ENCODE results near the gene TSPAN18. TPM values are rescaled to one million over a fixed set of nuclear protein-coding genes. Genes with fewer than 3 reads are reported as not detected.

TSPAN18 gene
- total RNA-seq, 1 donor from 2014 or later = 31.7 TPM

DNA sequence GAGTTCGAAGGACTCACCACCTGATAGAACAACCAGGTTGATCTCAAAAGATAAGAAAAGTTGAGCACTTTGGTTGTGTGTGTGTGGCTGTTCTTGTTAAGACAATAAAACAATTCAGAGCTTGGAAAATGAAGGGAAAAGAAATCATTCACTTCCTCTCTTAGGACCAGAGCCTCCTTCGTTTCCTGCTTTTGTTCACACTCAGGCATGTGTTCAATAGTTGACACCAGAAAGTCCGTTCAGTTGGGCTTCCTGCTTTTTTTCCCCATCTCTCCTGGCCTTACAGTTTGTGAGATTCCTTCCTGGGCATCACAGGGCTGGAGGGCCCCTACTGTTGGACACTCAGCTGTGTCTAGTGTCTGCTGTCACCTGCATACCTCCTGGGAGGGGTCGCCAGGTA is 48.0 kb downstream of the TSPAN18 start:
- Histone ChIP-seq H3K27me3 (ENCODE audit: insufficient read depth, low read length) (peaks cover 18% of the 10 kb centered on the region), H3K27ac (ENCODE audit: low read depth, low read length) (no peak overlapping the region), H3K9me3 (ENCODE audit: insufficient read depth, low read depth, low read length) (no peaks in the 10 kb centered on the region), H4K20me1 (ENCODE audit: insufficient read depth, low read length) (peaks cover 4% of the 10 kb centered on the region), H2AFZ (ENCODE audit: low read depth, low read length) (no peak overlapping the region), H3K9ac (ENCODE audit: low read length) (no peak overlapping the region), H3K36me3 (ENCODE audit: insufficient read depth, low read length) (no peaks in the 10 kb centered on the region), H3K4me2 (ENCODE audit: low read length) (no peak overlapping the region), H3K79me2 (ENCODE audit: insufficient read depth, low read length) (no peaks in the 10 kb centered on the region), H3K4me3 (ENCODE audit: insufficient read depth, low read depth, low read length) (no peak overlapping the region), H3K4me1 (ENCODE audit: insufficient read depth, low read length) (no peaks in the 10 kb centered on the region)
- no peak overlapping the region for H3K4me3 Mint-ChIP-seq (ENCODE audit: unreplicated experiment)
- no peaks in the 10 kb centered on the region for H3K9me3 Mint-ChIP-seq (ENCODE audit: unreplicated experiment)
- no peak for FAIRE-seq
- peaks cover 13% of the 10 kb centered on the region for H3K36me3 Mint-ChIP-seq (ENCODE audit: low read depth, unreplicated experiment)
- no peak overlapping the region for H3K27ac Mint-ChIP-seq (ENCODE audit: unreplicated experiment)
- TF ChIP-seq EZH2 (IDR thresholded peaks at IDR 0.05; ENCODE audit: insufficient read depth, low read length) = no peak
- TF ChIP-seq, protein P1, sequence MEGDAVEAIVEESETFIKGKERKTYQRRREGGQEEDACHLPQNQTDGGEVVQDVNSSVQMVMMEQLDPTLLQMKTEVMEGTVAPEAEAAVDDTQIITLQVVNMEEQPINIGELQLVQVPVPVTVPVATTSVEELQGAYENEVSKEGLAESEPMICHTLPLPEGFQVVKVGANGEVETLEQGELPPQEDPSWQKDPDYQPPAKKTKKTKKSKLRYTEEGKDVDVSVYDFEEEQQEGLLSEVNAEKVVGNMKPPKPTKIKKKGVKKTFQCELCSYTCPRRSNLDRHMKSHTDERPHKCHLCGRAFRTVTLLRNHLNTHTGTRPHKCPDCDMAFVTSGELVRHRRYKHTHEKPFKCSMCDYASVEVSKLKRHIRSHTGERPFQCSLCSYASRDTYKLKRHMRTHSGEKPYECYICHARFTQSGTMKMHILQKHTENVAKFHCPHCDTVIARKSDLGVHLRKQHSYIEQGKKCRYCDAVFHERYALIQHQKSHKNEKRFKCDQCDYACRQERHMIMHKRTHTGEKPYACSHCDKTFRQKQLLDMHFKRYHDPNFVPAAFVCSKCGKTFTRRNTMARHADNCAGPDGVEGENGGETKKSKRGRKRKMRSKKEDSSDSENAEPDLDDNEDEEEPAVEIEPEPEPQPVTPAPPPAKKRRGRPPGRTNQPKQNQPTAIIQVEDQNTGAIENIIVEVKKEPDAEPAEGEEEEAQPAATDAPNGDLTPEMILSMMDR (IDR thresholded peaks at IDR 0.05; ENCODE audit: insufficient read depth, low read depth, low read length) = no peak
- H3K27me3 Mint-ChIP-seq (ENCODE audit: low read depth, unreplicated experiment) = peaks cover 20% of the 10 kb centered on the region
- DNase-seq (ENCODE audit: low read depth) = no peak
- peaks cover 9% of the 10 kb centered on the region for H3K4me1 Mint-ChIP-seq (ENCODE audit: low read depth, unreplicated experiment)

DNA sequence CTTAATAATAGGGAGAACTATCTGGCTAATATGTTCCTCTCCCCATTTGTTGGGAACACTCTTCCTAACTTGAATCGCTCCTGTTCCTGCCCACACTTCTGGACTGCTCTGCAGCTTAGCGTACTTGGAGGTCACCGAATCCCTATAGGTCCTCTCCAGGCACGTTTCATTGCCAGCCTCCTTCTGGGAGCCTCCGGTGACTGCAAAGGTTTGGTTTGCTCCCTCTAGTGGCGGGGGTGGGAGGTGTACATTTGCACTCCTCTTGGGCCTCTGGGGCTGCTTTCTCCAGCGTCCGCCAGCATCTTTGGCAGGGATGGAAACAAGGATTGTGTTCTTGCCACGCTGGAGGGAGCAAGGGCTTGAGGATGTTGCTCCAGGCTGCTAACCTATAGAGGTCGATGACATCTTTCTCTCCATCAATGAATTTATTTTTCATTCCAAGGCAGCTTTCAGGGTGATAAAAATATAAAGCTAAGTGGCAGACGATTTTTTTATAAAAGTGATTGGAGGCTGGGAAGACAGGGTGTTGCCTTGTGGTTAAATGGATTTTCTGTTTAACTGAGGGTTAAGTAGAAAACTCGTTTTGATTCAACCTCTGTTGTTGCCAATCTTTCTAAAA is 48.7 kb downstream of the TSPAN18 start:
- Histone ChIP-seq H4K20me1 (ENCODE audit: insufficient read depth, low read length) (peaks cover 4% of the 10 kb centered on the region), H3K4me3 (ENCODE audit: insufficient read depth, low read depth, low read length) (no peak overlapping the region), H3K9ac (ENCODE audit: low read length) (no peak overlapping the region), H3K79me2 (ENCODE audit: insufficient read depth, low read length) (no peaks in the 10 kb centered on the region), H3K27me3 (ENCODE audit: insufficient read depth, low read length) (peaks cover 18% of the 10 kb centered on the region), H2AFZ (ENCODE audit: low read depth, low read length) (no peak overlapping the region), H3K4me1 (ENCODE audit: insufficient read depth, low read length) (no peaks in the 10 kb centered on the region), H3K9me3 (ENCODE audit: insufficient read depth, low read depth, low read length) (no peaks in the 10 kb centered on the region), H3K36me3 (ENCODE audit: insufficient read depth, low read length) (no peaks in the 10 kb centered on the region), H3K4me2 (ENCODE audit: low read length) (no peak overlapping the region), H3K27ac (ENCODE audit: low read depth, low read length) (no peak overlapping the region)
- Mint-ChIP-seq H3K36me3 (ENCODE audit: low read depth, unreplicated experiment) (peaks cover 10% of the 10 kb centered on the region), H3K27ac (ENCODE audit: unreplicated experiment) (no peak overlapping the region), H3K4me3 (ENCODE audit: unreplicated experiment) (no peak overlapping the region), H3K4me1 (ENCODE audit: low read depth, unreplicated experiment) (peaks cover 6% of the 10 kb centered on the region), H3K27me3 (ENCODE audit: low read depth, unreplicated experiment) (peaks cover 23% of the 10 kb centered on the region), H3K9me3 (ENCODE audit: unreplicated experiment) (no peaks in the 10 kb centered on the region)
- TF ChIP-seq, protein P1 (IDR thresholded peaks at IDR 0.05; ENCODE audit: insufficient read depth, low read depth, low read length) = peak; percentile 46
- no peak for TF ChIP-seq EZH2 (IDR thresholded peaks at IDR 0.05; ENCODE audit: insufficient read depth, low read length)
- FAIRE-seq (no peak), DNase-seq (ENCODE audit: low read depth) (no peak)

DNA sequence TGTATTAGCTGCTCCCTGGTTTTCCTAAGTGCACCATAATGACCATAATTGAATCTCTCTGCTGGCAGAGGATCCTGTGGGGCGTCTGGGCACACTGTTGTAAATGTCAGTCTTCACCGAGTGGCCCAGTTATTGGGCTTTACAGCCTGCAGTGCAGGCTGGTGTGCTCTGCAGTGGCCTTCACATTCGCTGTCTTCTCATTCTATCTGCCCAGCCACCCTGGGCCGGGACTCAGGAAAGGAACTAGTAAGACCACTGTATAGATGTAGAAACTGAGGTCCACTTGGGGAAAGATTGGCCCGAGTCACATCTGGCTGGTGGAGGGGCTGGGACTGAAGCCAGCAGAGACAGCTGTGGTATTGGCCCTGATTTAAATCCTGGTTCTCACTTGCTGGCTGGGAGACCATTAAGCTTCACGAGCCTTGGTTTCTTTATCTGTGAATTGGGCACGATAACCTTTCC is 49.3 kb downstream of the TSPAN18 start:
- no peaks in the 10 kb centered on the region for H3K4me1 ChIP-seq (ENCODE audit: insufficient read depth, low read length)
- no peak for FAIRE-seq
- H3K9me3 Mint-ChIP-seq (ENCODE audit: unreplicated experiment) = no peaks in the 10 kb centered on the region

More for the DNA sequence above, 49.3 kb downstream of the TSPAN18 start:
- Mint-ChIP-seq H3K27ac (ENCODE audit: unreplicated experiment) (no peak overlapping the region), H3K27me3 (ENCODE audit: low read depth, unreplicated experiment) (peaks cover 23% of the 10 kb centered on the region), H3K4me1 (ENCODE audit: low read depth, unreplicated experiment) (peaks cover 7% of the 10 kb centered on the region), H3K4me3 (ENCODE audit: unreplicated experiment) (no peak overlapping the region), H3K36me3 (ENCODE audit: low read depth, unreplicated experiment) (peaks cover 13% of the 10 kb centered on the region)
- Histone ChIP-seq H3K9me3 (ENCODE audit: insufficient read depth, low read depth, low read length) (no peaks in the 10 kb centered on the region), H3K27ac (ENCODE audit: low read depth, low read length) (no peak overlapping the region), H2AFZ (ENCODE audit: low read depth, low read length) (no peak overlapping the region), H3K79me2 (ENCODE audit: insufficient read depth, low read length) (no peaks in the 10 kb centered on the region), H3K27me3 (ENCODE audit: insufficient read depth, low read length) (peaks cover 18% of the 10 kb centered on the region), H4K20me1 (ENCODE audit: insufficient read depth, low read length) (peaks cover 4% of the 10 kb centered on the region), H3K36me3 (ENCODE audit: insufficient read depth, low read length) (no peaks in the 10 kb centered on the region), H3K4me2 (ENCODE audit: low read length) (no peak overlapping the region), H3K4me3 (ENCODE audit: insufficient read depth, low read depth, low read length) (no peak overlapping the region), H3K9ac (ENCODE audit: low read length) (no peak overlapping the region)
- no peak for DNase-seq (ENCODE audit: low read depth)
- TF ChIP-seq EZH2 (IDR thresholded peaks at IDR 0.05; ENCODE audit: insufficient read depth, low read length) = no peak
- TF ChIP-seq, protein P1 (IDR thresholded peaks at IDR 0.05; ENCODE audit: insufficient read depth, low read depth, low read length) = no peak
